ENCODE data around the gene CTNNA3. TPM values are rescaled to one million over a fixed set of nuclear protein-coding genes. Genes with fewer than 3 reads are reported as not detected.

The CTNNA3 gene
- total and polyA plus RNA-seq, 3 donors from 2014 or later: 17.8 to 19.4 (median 18.3) TPM

DNA sequence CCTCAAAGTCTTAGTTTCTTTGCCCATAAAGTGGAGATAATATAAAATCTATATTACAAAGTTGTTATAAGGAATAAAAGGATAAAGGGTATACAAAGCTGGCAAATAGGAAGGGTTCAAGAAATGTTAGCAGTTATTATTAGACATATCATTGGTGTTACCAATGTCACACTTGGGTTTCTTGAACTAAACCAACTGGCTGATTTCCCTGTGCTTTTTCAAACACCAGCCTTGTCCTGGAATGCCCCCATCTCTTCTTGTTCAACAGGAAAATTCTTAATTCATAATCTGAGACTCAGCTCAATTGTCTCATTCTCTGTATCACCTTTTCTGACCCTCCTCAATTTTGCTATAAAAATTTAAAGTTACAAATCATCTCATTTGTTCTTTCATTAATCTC, 913.9 kb downstream of the CTNNA3 start:
- H3K27me3 ChIP-seq: no peaks in the 10 kb centered on the region
- no peaks in the 10 kb centered on the region for H3K4me1 ChIP-seq
- no peaks in the 10 kb centered on the region for H3K36me3 ChIP-seq (ENCODE audit: low read depth, missing control alignments)
- no peaks in the 10 kb centered on the region for H3K9me3 ChIP-seq
- no peak overlapping the region for H3K4me3 ChIP-seq
- intact Hi-C loops (cut with DNase I; ENCODE audit: low total_unique reads): no loop called here
- H3K27ac ChIP-seq: no peak overlapping the region
- TF ChIP-seq POLR2A (IDR thresholded peaks at IDR 0.05): no peak
- TF ChIP-seq, protein P1, sequence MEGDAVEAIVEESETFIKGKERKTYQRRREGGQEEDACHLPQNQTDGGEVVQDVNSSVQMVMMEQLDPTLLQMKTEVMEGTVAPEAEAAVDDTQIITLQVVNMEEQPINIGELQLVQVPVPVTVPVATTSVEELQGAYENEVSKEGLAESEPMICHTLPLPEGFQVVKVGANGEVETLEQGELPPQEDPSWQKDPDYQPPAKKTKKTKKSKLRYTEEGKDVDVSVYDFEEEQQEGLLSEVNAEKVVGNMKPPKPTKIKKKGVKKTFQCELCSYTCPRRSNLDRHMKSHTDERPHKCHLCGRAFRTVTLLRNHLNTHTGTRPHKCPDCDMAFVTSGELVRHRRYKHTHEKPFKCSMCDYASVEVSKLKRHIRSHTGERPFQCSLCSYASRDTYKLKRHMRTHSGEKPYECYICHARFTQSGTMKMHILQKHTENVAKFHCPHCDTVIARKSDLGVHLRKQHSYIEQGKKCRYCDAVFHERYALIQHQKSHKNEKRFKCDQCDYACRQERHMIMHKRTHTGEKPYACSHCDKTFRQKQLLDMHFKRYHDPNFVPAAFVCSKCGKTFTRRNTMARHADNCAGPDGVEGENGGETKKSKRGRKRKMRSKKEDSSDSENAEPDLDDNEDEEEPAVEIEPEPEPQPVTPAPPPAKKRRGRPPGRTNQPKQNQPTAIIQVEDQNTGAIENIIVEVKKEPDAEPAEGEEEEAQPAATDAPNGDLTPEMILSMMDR (IDR thresholded peaks at IDR 0.05): no peak
- no peak for DNase-seq

GRCh38 chr10:66780796-66781195, 915.2 kb downstream of the CTNNA3 start:
- DNase-seq: no peak
- Histone ChIP-seq H3K27ac (no peak overlapping the region), H3K36me3 (ENCODE audit: low read depth, missing control alignments) (no peaks in the 10 kb centered on the region), H3K27me3 (no peaks in the 10 kb centered on the region), H3K9me3 (no peaks in the 10 kb centered on the region), H3K4me1 (no peaks in the 10 kb centered on the region), H3K4me3 (no peak overlapping the region)
- intact Hi-C loops (cut with DNase I; ENCODE audit: low total_unique reads): no loop called here
- 81 to 90% methylated on average over 3 of the region's 3 CpGs for WGBS, 2 donors
- TF ChIP-seq, protein P1 (IDR thresholded peaks at IDR 0.05): no peak
- no peak for TF ChIP-seq POLR2A (IDR thresholded peaks at IDR 0.05)

GRCh38 chr10:66778351-66778750, 917.6 kb downstream of the CTNNA3 start:
- Histone ChIP-seq H3K27me3 (no peaks in the 10 kb centered on the region), H3K9me3 (no peaks in the 10 kb centered on the region), H3K36me3 (ENCODE audit: low read depth, missing control alignments) (no peaks in the 10 kb centered on the region), H3K4me1 (no peaks in the 10 kb centered on the region), H3K27ac (no peak overlapping the region), H3K4me3 (no peak overlapping the region)
- intact Hi-C loops (cut with DNase I; ENCODE audit: low total_unique reads): no loop called here
- DNase-seq: no peak
- TF ChIP-seq, protein P1 (IDR thresholded peaks at IDR 0.05): no peak
- no peak for TF ChIP-seq POLR2A (IDR thresholded peaks at IDR 0.05)
- WGBS, 2 donors: 89 to 94% methylated on average over 4 of the region's 4 CpGs

GRCh38 chr10:66777665-66778064, 918.3 kb downstream of the CTNNA3 start:
- intact Hi-C loops (cut with DNase I; ENCODE audit: low total_unique reads): no loop called here
- Histone ChIP-seq H3K27me3 (no peaks in the 10 kb centered on the region), H3K4me3 (no peak overlapping the region), H3K9me3 (no peaks in the 10 kb centered on the region), H3K27ac (no peak overlapping the region), H3K4me1 (no peaks in the 10 kb centered on the region), H3K36me3 (ENCODE audit: low read depth, missing control alignments) (no peaks in the 10 kb centered on the region)
- no peak for DNase-seq
- 93 to 97% methylated on average over 2 of the region's 2 CpGs for WGBS, 2 donors
- TF ChIP-seq, protein P1 (IDR thresholded peaks at IDR 0.05): no peak
- no peak for TF ChIP-seq POLR2A (IDR thresholded peaks at IDR 0.05)

GRCh38 chr10:66773472-66773817, 922.5 kb downstream of the CTNNA3 start:
- no peaks in the 10 kb centered on the region for H3K27me3 ChIP-seq
- no peak for DNase-seq
- TF ChIP-seq, protein P1 (IDR thresholded peaks at IDR 0.05): no peak
- TF ChIP-seq POLR2A (IDR thresholded peaks at IDR 0.05): no peak

More at GRCh38 chr10:66773472-66773817, 922.5 kb downstream of the CTNNA3 start:
- H3K36me3 ChIP-seq (ENCODE audit: low read depth, missing control alignments): no peaks in the 10 kb centered on the region
- H3K4me1 ChIP-seq: no peaks in the 10 kb centered on the region
- H3K27ac ChIP-seq: no peak overlapping the region
- intact Hi-C loops (cut with DNase I; ENCODE audit: low total_unique reads): no loop called here
- 79 to 82% methylated on average over 7 of the region's 7 CpGs for WGBS, 2 donors
- no peak overlapping the region for H3K4me3 ChIP-seq
- H3K9me3 ChIP-seq: no peaks in the 10 kb centered on the region

All from testis (tissue), 3 donors.